ENCODE data around the gene TAC3.
"Not testable (repeated sequence)": the region's sequence is repeated elsewhere in the genome, so short reads cannot be mapped to it uniquely, and the experiment has no call there.

The TAC3 gene

GRCh38 chr12:57055824-57056223 lies 39.5 kb upstream of the TAC3 start:
- Histone ChIP-seq H3K4me2 (ENCODE audit: low read length, poor library complexity, severe bottlenecking) (no peak overlapping the region), H4K91ac (ENCODE audit: low read length) (no peak overlapping the region), H3K79me1 (replicated peaks; ENCODE audit: low read length, poor library complexity, severe bottlenecking) (no peaks in the 10 kb centered on the region), H3K18ac (ENCODE audit: low read depth in 1 of 2, low read length in 2 of 2) (no peak overlapping the region), H3K36me3 (ENCODE audit: control insufficient read depth in 1 of 2, insufficient read depth in 2 of 2, low read depth in 1 of 2, low read length in 2 of 2) (peaks cover 3 to 40% of the 10 kb centered on the region in 2 experiments), H2BK5ac (ENCODE audit: low read depth, low read length, poor library complexity, severe bottlenecking) (no peak overlapping the region), H2AK5ac (ENCODE audit: low read length, severe bottlenecking) (no peak overlapping the region), H3K23ac (ENCODE audit: low read length in 2 of 2) (no peak overlapping the region), H3K27me3 (ENCODE audit: control insufficient read depth in 1 of 2, insufficient read depth in 1 of 2, low read length in 2 of 2) (peaks cover 0 to 7% of the 10 kb centered on the region in 2 experiments), H2AFZ (ENCODE audit: low read depth, low read length) (no peak overlapping the region), H3K4me3 (ENCODE audit: insufficient read depth in 1 of 2, low read depth in 1 of 2, low read length in 2 of 2) (no peak overlapping the region), H3K14ac (ENCODE audit: low read length in 2 of 2) (no peak overlapping the region), H4K8ac (ENCODE audit: low read length) (no peak overlapping the region), H3K9me3 (ENCODE audit: control insufficient read depth, low read length) (no peaks in the 10 kb centered on the region), H2BK15ac (ENCODE audit: low read depth, poor library complexity, severe bottlenecking) (no peak overlapping the region), H2BK12ac (ENCODE audit: low read length in 2 of 2) (no peak overlapping the region), H3K9ac (ENCODE audit: low read length) (no peak overlapping the region), H3K4ac (ENCODE audit: low read depth in 1 of 2, low read length in 2 of 2) (no peak overlapping the region), H3K4me1 (ENCODE audit: control insufficient read depth, insufficient read depth, low read depth, low read length) (no peaks in the 10 kb centered on the region), H2BK120ac (ENCODE audit: low read depth, low read length) (no peak overlapping the region), H3K27ac (ENCODE audit: low read length, poor library complexity, severe bottlenecking) (no peak overlapping the region)
- 95% methylated on average over 3 of the region's 3 CpGs for WGBS
- no peak for DNase-seq

- not testable (repeated sequence) for H2AK5ac ChIP-seq (ENCODE audit: low read length, severe bottlenecking); H2BK12ac ChIP-seq (ENCODE audit: low read length in 2 of 2); H3K4me1 ChIP-seq (ENCODE audit: control insufficient read depth, insufficient read depth, low read depth, low read length); H3K4me2 ChIP-seq (ENCODE audit: low read length, poor library complexity, severe bottlenecking); H3K23ac ChIP-seq (ENCODE audit: low read length in 2 of 2); H3K4ac ChIP-seq (ENCODE audit: low read depth in 1 of 2, low read length in 2 of 2); H3K14ac ChIP-seq (ENCODE audit: low read length in 2 of 2); DNase-seq; H2AFZ ChIP-seq (ENCODE audit: low read depth, low read length); H4K91ac ChIP-seq (ENCODE audit: low read length); H3K9ac ChIP-seq (ENCODE audit: low read length); H3K4me3 ChIP-seq (ENCODE audit: insufficient read depth in 1 of 2, low read depth in 1 of 2, low read length in 2 of 2); H4K8ac ChIP-seq (ENCODE audit: low read length); H3K18ac ChIP-seq (ENCODE audit: low read depth in 1 of 2, low read length in 2 of 2); H3K9me3 ChIP-seq (ENCODE audit: control insufficient read depth, low read length); H2BK5ac ChIP-seq (ENCODE audit: low read depth, low read length, poor library complexity, severe bottlenecking); H3K79me1 ChIP-seq (replicated peaks; ENCODE audit: low read length, poor library complexity, severe bottlenecking); H2BK120ac ChIP-seq (ENCODE audit: low read depth, low read length); H3K27ac ChIP-seq (ENCODE audit: low read length, poor library complexity, severe bottlenecking); H2BK15ac ChIP-seq (ENCODE audit: low read depth, poor library complexity, severe bottlenecking)
- Histone ChIP-seq H3K27me3 (ENCODE audit: control insufficient read depth in 1 of 2, insufficient read depth in 1 of 2, low read length in 2 of 2) (peaks cover 4 to 26% of the 10 kb centered on the region in 2 experiments), H3K36me3 (ENCODE audit: control insufficient read depth in 1 of 2, insufficient read depth in 2 of 2, low read depth in 1 of 2, low read length in 2 of 2) (peaks cover 3 to 21% of the 10 kb centered on the region in 2 experiments)
- 96% methylated on average over 3 of the region's 4 CpGs for WGBS
Measured at GRCh38 chr12:57053901-57054300, 37.6 kb upstream of the TAC3 start.

DNA sequence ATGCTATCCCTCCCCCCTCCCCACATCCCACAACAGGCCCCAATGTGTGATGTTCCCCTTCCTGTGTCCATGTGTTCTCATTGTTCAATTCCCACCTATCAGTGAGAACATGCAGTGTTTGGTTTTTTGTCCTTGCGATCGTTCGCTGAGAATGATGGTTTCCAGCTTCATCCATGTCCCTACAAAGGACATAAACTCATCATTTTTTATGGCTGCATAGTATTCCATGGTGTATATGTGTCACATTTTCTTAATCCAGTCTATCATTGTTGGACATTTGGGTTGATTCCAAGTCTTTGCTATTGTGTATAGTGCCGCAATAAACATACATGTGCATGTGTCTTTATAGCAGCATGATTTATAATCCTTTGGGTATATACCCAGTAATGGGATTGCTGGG lies 36.8 kb upstream of the TAC3 start:
- H2BK120ac ChIP-seq (ENCODE audit: low read depth, low read length); H4K91ac ChIP-seq (ENCODE audit: low read length); H3K4ac ChIP-seq (ENCODE audit: low read depth in 1 of 2, low read length in 2 of 2); H3K9ac ChIP-seq (ENCODE audit: low read length); H2BK15ac ChIP-seq (ENCODE audit: low read depth, poor library complexity, severe bottlenecking); H3K14ac ChIP-seq (ENCODE audit: low read length in 2 of 2); H3K23ac ChIP-seq (ENCODE audit: low read length in 2 of 2); H3K4me3 ChIP-seq (ENCODE audit: insufficient read depth in 1 of 2, low read depth in 1 of 2, low read length in 2 of 2); H2BK12ac ChIP-seq (ENCODE audit: low read length in 2 of 2); H3K4me1 ChIP-seq (ENCODE audit: control insufficient read depth, insufficient read depth, low read depth, low read length); H2BK5ac ChIP-seq (ENCODE audit: low read depth, low read length, poor library complexity, severe bottlenecking); H4K8ac ChIP-seq (ENCODE audit: low read length); H3K9me3 ChIP-seq (ENCODE audit: control insufficient read depth, low read length); DNase-seq; H3K27ac ChIP-seq (ENCODE audit: low read length, poor library complexity, severe bottlenecking); H3K18ac ChIP-seq (ENCODE audit: low read depth in 1 of 2, low read length in 2 of 2); H3K4me2 ChIP-seq (ENCODE audit: low read length, poor library complexity, severe bottlenecking); H2AK5ac ChIP-seq (ENCODE audit: low read length, severe bottlenecking); H2AFZ ChIP-seq (ENCODE audit: low read depth, low read length); H3K79me1 ChIP-seq (replicated peaks; ENCODE audit: low read length, poor library complexity, severe bottlenecking): not testable (repeated sequence)
- WGBS: no CpG with 5 or more reads among the region's 4 CpGs
- H3K27me3 ChIP-seq (ENCODE audit: control insufficient read depth in 1 of 2, insufficient read depth in 1 of 2, low read length in 2 of 2): peaks cover 4 to 33% of the 10 kb centered on the region in 2 experiments
- H3K36me3 ChIP-seq (ENCODE audit: control insufficient read depth in 1 of 2, insufficient read depth in 2 of 2, low read depth in 1 of 2, low read length in 2 of 2): peaks cover 3 to 14% of the 10 kb centered on the region in 2 experiments

GRCh38 chr12:57051011-57051410 lies 34.7 kb upstream of the TAC3 start:
- DNase-seq: no peak
- no peaks in the 10 kb centered on the region for H3K79me1 ChIP-seq (replicated peaks; ENCODE audit: low read length, poor library complexity, severe bottlenecking)
- H2AK5ac ChIP-seq (ENCODE audit: low read length, severe bottlenecking): no peak overlapping the region
- no peak overlapping the region for H3K9ac ChIP-seq (ENCODE audit: low read length)
- H3K23ac ChIP-seq (ENCODE audit: low read length in 2 of 2): no peak overlapping the region
- H3K36me3 ChIP-seq (ENCODE audit: control insufficient read depth in 1 of 2, insufficient read depth in 2 of 2, low read depth in 1 of 2, low read length in 2 of 2): peaks cover 0 to 3% of the 10 kb centered on the region in 2 experiments
- H3K4me1 ChIP-seq (ENCODE audit: control insufficient read depth, insufficient read depth, low read depth, low read length): peaks cover 6% of the 10 kb centered on the region
- no peak overlapping the region for H3K4ac ChIP-seq (ENCODE audit: low read depth in 1 of 2, low read length in 2 of 2)
- no peak overlapping the region for H2BK120ac ChIP-seq (ENCODE audit: low read depth, low read length)
- no peak overlapping the region for H4K91ac ChIP-seq (ENCODE audit: low read length)
- peaks cover 17 to 55% of the 10 kb centered on the region in 2 experiments for H3K27me3 ChIP-seq (ENCODE audit: control insufficient read depth in 1 of 2, insufficient read depth in 1 of 2, low read length in 2 of 2)
- H3K14ac ChIP-seq (ENCODE audit: low read length in 2 of 2): no peak overlapping the region
- no peak overlapping the region for H3K4me3 ChIP-seq (ENCODE audit: insufficient read depth in 1 of 2, low read depth in 1 of 2, low read length in 2 of 2)
- no peak overlapping the region for H2BK5ac ChIP-seq (ENCODE audit: low read depth, low read length, poor library complexity, severe bottlenecking)
- no peak overlapping the region for H2AFZ ChIP-seq (ENCODE audit: low read depth, low read length)
- no peak overlapping the region for H3K27ac ChIP-seq (ENCODE audit: low read length, poor library complexity, severe bottlenecking)
- no CpG with 5 or more reads among the region's 1 CpG for WGBS
- no peaks in the 10 kb centered on the region for H3K9me3 ChIP-seq (ENCODE audit: control insufficient read depth, low read length)
- no peak overlapping the region for H4K8ac ChIP-seq (ENCODE audit: low read length)
- H3K18ac ChIP-seq (ENCODE audit: low read depth in 1 of 2, low read length in 2 of 2): no peak overlapping the region
- no peak overlapping the region for H3K4me2 ChIP-seq (ENCODE audit: low read length, poor library complexity, severe bottlenecking)
- H2BK12ac ChIP-seq (ENCODE audit: low read length in 2 of 2): no peak overlapping the region
- no peak overlapping the region for H2BK15ac ChIP-seq (ENCODE audit: low read depth, poor library complexity, severe bottlenecking)

Data from mesenchymal stem cell (in vitro differentiated cells and primary cell).